Activated naive CD8-positive, alpha-beta T cell treated with anti-CD3 and anti-CD28 coated beads, Interleukin-2, amount 10 ng/mL, durations not matched to agents 7 days and 5 days (primary cell): Measurements from ENCODE around the gene ATF7IP. TPM values are rescaled to one million over a fixed set of nuclear protein-coding genes. Genes with fewer than 3 reads are reported as not detected.

Source experiments
- ATAC-seq: fragments of 150-1000 bp; cut with Tn5 transposase; one replicate; pipeline ENCODE4 v1.10.0; 2021; ENCODE audit warnings: low read depth, moderate library complexity
- POLR2A ChIA-PET: fragments of 350-600 bp; sonication (Branson Sonifier 250); formaldehyde crosslinking; loops from one replicate; lab custom pipeline; 2021; ENCODE audit warnings: antibody characterized with exemption; lab: Charles Lee
- DNase-seq: peaks from one replicate; pipeline ENCODE4 v3.0.0; 2021
- H3K27ac Mint-ChIP-seq: one replicate; pipeline ENCODE4 v1.8.0; 2022; ENCODE audit warnings: mild to moderate bottlenecking, mixed read lengths
- H3K27me3 Mint-ChIP-seq: one replicate; pipeline ENCODE4 v1.8.0; 2022; ENCODE audit warnings: mild to moderate bottlenecking, moderate library complexity, mixed read lengths
- H3K36me3 Mint-ChIP-seq: one replicate; pipeline ENCODE4 v1.8.0; 2021; ENCODE audit warnings: mild to moderate bottlenecking, mixed read lengths
- H3K4me1 Mint-ChIP-seq: one replicate; pipeline ENCODE4 v1.8.0; 2021; ENCODE audit warnings: mixed read lengths
- H3K4me3 Mint-ChIP-seq: one replicate; pipeline ENCODE4 v1.8.0; 2022; ENCODE audit warnings: mild to moderate bottlenecking, moderate library complexity, mixed read lengths
- H3K9me3 Mint-ChIP-seq: one replicate; pipeline ENCODE4 v1.8.0; 2021; ENCODE audit warnings: mixed read lengths
- total RNA-seq, 2 experiments: library from RNA; stranded (reverse); gene quantifications; one replicate each; pipeline ENCODE4 v1.2.3, GENCODE V29; 2021

The ATF7IP gene
- total RNA-seq, 2 experiments from 2014 or later, result 149 to 172 TPM

- Mint-ChIP-seq H3K36me3 (peaks cover 57% of the 10 kb centered on the region), H3K4me1 (peaks cover 14% of the 10 kb centered on the region), H3K4me3 (no peak overlapping the region), H3K27ac (no peak overlapping the region), H3K27me3 (no peaks in the 10 kb centered on the region), H3K9me3 (peaks cover 6% of the 10 kb centered on the region)
- ATAC-seq, result no peak
- POLR2A ChIA-PET, result no interaction called here
- DNase-seq, result no peak
Measured at GRCh38 chr12:14435627-14436026, 70.1 kb downstream of the ATF7IP start.

GRCh38 chr12:14442221-14442881, 76.9 kb downstream of the ATF7IP start:
- ATAC-seq, result no peak
- Mint-ChIP-seq H3K9me3 (peaks cover 3% of the 10 kb centered on the region), H3K4me1 (peaks cover 3% of the 10 kb centered on the region), H3K36me3 (peaks cover 74% of the 10 kb centered on the region), H3K27me3 (no peaks in the 10 kb centered on the region), H3K4me3 (no peak overlapping the region), H3K27ac (no peak overlapping the region)
- DNase-seq, result no peak
- POLR2A ChIA-PET, result no interaction called here

- DNase-seq (no peak), ATAC-seq (no peak)
- POLR2A ChIA-PET, result no interaction called here
- Mint-ChIP-seq H3K4me1 (peaks cover 5% of the 10 kb centered on the region), H3K4me3 (no peak overlapping the region), H3K27me3 (no peaks in the 10 kb centered on the region), H3K36me3 (peaks cover 77% of the 10 kb centered on the region), H3K27ac (no peak overlapping the region), H3K9me3 (peaks cover 3% of the 10 kb centered on the region)
Measured at GRCh38 chr12:14443531-14443930, 78.0 kb downstream of the ATF7IP start.

GRCh38 chr12:14450479-14450878, 85.0 kb downstream of the ATF7IP start:
- Mint-ChIP-seq H3K36me3 (peaks cover 82% of the 10 kb centered on the region), H3K27ac (no peak overlapping the region), H3K4me1 (peaks cover 40% of the 10 kb centered on the region), H3K9me3 (peaks cover 1% of the 10 kb centered on the region), H3K27me3 (no peaks in the 10 kb centered on the region), H3K4me3 (no peak overlapping the region)
- POLR2A ChIA-PET, result no interaction called here
- ATAC-seq (no peak), DNase-seq (no peak)

GRCh38 chr12:14452336-14452735, 86.9 kb downstream of the ATF7IP start:
- H3K4me3 Mint-ChIP-seq, result peak overlapping the region; percentile 24
- peaks cover 44% of the 10 kb centered on the region for H3K4me1 Mint-ChIP-seq
- POLR2A ChIA-PET, result no interaction called here
- peaks cover 1% of the 10 kb centered on the region for H3K9me3 Mint-ChIP-seq
- H3K36me3 Mint-ChIP-seq, result peaks cover 75% of the 10 kb centered on the region
- peak overlapping the region; percentile 36 for H3K27ac Mint-ChIP-seq
- DNase-seq (no peak), ATAC-seq (peak; percentile 20)
- H3K27me3 Mint-ChIP-seq, result no peaks in the 10 kb centered on the region

- ATAC-seq (no peak), DNase-seq (no peak)
- Mint-ChIP-seq H3K9me3 (peaks cover 1% of the 10 kb centered on the region), H3K27me3 (no peaks in the 10 kb centered on the region), H3K27ac (peak overlapping the region; percentile 39), H3K4me3 (no peak overlapping the region), H3K4me1 (peaks cover 42% of the 10 kb centered on the region), H3K36me3 (peaks cover 70% of the 10 kb centered on the region)
- POLR2A ChIA-PET, result no interaction called here
Measured at GRCh38 chr12:14452865-14453264, 87.4 kb downstream of the ATF7IP start.

GRCh38 chr12:14454098-14454907, 88.8 kb downstream of the ATF7IP start:
- Mint-ChIP-seq H3K27me3 (no peaks in the 10 kb centered on the region), H3K4me3 (no peak overlapping the region), H3K9me3 (peaks cover 1% of the 10 kb centered on the region), H3K36me3 (peaks cover 61% of the 10 kb centered on the region), H3K27ac (peak overlapping the region; percentile 61), H3K4me1 (peaks cover 42% of the 10 kb centered on the region)
- no peak for DNase-seq
- ATAC-seq, result peak; percentile 84
- POLR2A ChIA-PET, result interaction anchor here (1.0 kb wide), 2 partner anchors 196 to 216 kb away, joined by 3 read pairs; no protein-coding TSS in a partner anchor

GRCh38 chr12:14460212-14460841, 94.8 kb downstream of the ATF7IP start:
- Mint-ChIP-seq H3K4me1 (peaks cover 9% of the 10 kb centered on the region), H3K36me3 (peaks cover 46% of the 10 kb centered on the region), H3K27ac (no peak overlapping the region), H3K4me3 (no peak overlapping the region), H3K27me3 (no peaks in the 10 kb centered on the region), H3K9me3 (no peaks in the 10 kb centered on the region)
- ATAC-seq (no peak), DNase-seq (no peak)
- POLR2A ChIA-PET, result no interaction called here

- no peaks in the 10 kb centered on the region for H3K27me3 Mint-ChIP-seq
- peaks cover 13% of the 10 kb centered on the region for H3K9me3 Mint-ChIP-seq
- POLR2A ChIA-PET, result no interaction called here
- H3K36me3 Mint-ChIP-seq, result peaks cover 72% of the 10 kb centered on the region
- no peak for ATAC-seq
- DNase-seq, result no peak
- H3K27ac Mint-ChIP-seq, result no peak overlapping the region
- peaks cover 6% of the 10 kb centered on the region for H3K4me1 Mint-ChIP-seq
- no peak overlapping the region for H3K4me3 Mint-ChIP-seq
Measured at GRCh38 chr12:14471497-14471896, 106.0 kb downstream of the ATF7IP start.

GRCh38 chr12:14473707-14474287, 108.3 kb downstream of the ATF7IP start:
- no peak overlapping the region for H3K27ac Mint-ChIP-seq
- peaks cover 5% of the 10 kb centered on the region for H3K4me1 Mint-ChIP-seq
- H3K36me3 Mint-ChIP-seq, result peaks cover 70% of the 10 kb centered on the region
- ATAC-seq (no peak), DNase-seq (no peak)
- peaks cover 13% of the 10 kb centered on the region for H3K9me3 Mint-ChIP-seq
- no peaks in the 10 kb centered on the region for H3K27me3 Mint-ChIP-seq
- POLR2A ChIA-PET, result no interaction called here
- no peak overlapping the region for H3K4me3 Mint-ChIP-seq

GRCh38 chr12:14479004-14479403, 113.5 kb downstream of the ATF7IP start:
- Mint-ChIP-seq H3K9me3 (peaks cover 4% of the 10 kb centered on the region), H3K4me3 (no peak overlapping the region), H3K4me1 (peaks cover 2% of the 10 kb centered on the region), H3K36me3 (peaks cover 63% of the 10 kb centered on the region), H3K27ac (no peak overlapping the region), H3K27me3 (no peaks in the 10 kb centered on the region)
- DNase-seq, result no peak
- no peak for ATAC-seq
- POLR2A ChIA-PET, result no interaction called here

- no peaks in the 10 kb centered on the region for H3K9me3 Mint-ChIP-seq
- H3K36me3 Mint-ChIP-seq, result peaks cover 61% of the 10 kb centered on the region
- H3K27me3 Mint-ChIP-seq, result no peaks in the 10 kb centered on the region
- POLR2A ChIA-PET, result no interaction called here
- DNase-seq (no peak), ATAC-seq (no peak)
- H3K4me1 Mint-ChIP-seq, result peaks cover 2% of the 10 kb centered on the region
- no peak overlapping the region for H3K27ac Mint-ChIP-seq
- no peak overlapping the region for H3K4me3 Mint-ChIP-seq
Measured at GRCh38 chr12:14481201-14481600, 115.7 kb downstream of the ATF7IP start.

- DNase-seq (no peak), ATAC-seq (no peak)
- Mint-ChIP-seq H3K9me3 (no peaks in the 10 kb centered on the region), H3K27me3 (no peaks in the 10 kb centered on the region), H3K27ac (no peak overlapping the region), H3K4me1 (peaks cover 2% of the 10 kb centered on the region), H3K36me3 (peaks cover 68% of the 10 kb centered on the region), H3K4me3 (no peak overlapping the region)
- POLR2A ChIA-PET, result no interaction called here
Measured at GRCh38 chr12:14482361-14482760, 116.9 kb downstream of the ATF7IP start.
